ENCODE measurements around the gene NT5DC2.

DNA sequence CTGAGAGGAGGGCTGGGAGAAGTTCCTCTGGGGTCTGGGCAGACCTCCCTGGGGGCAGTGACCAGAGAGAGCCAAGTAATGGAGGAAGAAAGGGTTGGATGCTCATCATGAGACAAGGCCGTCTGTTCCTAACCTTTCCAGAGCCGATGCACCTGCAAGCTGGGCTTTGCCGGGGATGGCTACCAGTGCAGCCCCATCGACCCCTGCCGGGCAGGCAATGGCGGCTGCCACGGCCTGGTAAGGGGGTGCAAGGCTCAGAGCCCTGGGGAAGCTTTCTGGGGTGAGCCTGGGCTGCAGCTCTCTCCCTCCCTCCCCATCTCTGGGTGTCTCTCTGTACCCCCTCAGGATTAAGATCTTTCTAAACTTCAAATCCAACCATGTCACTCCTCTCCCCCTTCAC is 22.1 kb downstream of the NT5DC2 start:
- no peak for TF ChIP-seq CTCF (IDR thresholded peaks at IDR 0.05; ENCODE audit: poor library complexity)
- no peak for TF ChIP-seq EZH2 (IDR thresholded peaks at IDR 0.05; ENCODE audit: borderline replicate concordance)
